HEK293 (cell line): ENCODE measurements around the gene MCEE.
A peak's percentile ranks its signal among the peaks of the same experiment; 100 is the strongest.

Experiments
- EGR2 ChIP-seq: fragments of 450-650 bp; formaldehyde crosslinking; IDR thresholded peaks from 2 replicates; pipeline ENCODE4 v1.5.1; 2016; ENCODE audit warnings: low read depth, missing biosample characterization, missing genetic modification characterization
- GLI4 ChIP-seq: fragments of 450-650 bp; formaldehyde crosslinking; IDR thresholded peaks from 2 replicates; pipeline ENCODE4 v1.5.1; 2016; ENCODE audit warnings: missing biosample characterization, missing genetic modification characterization
- KLF10 ChIP-seq: fragments of 450-650 bp; IDR thresholded peaks from 2 replicates; pipeline ENCODE4 v1.5.1; 2018; ENCODE audit warnings: missing biosample characterization, mild to moderate bottlenecking, missing genetic modification characterization
- KLF8 ChIP-seq: fragments of 450-650 bp; formaldehyde crosslinking; IDR thresholded peaks from 2 replicates; pipeline ENCODE4 v1.5.1; 2016; ENCODE audit warnings: missing biosample characterization, missing genetic modification characterization
- MYNN ChIP-seq: fragments of 450-650 bp; formaldehyde crosslinking; IDR thresholded peaks from 2 replicates; pipeline ENCODE4 v1.5.1; 2016; ENCODE audit warnings: missing biosample characterization, missing genetic modification characterization, borderline replicate concordance
- SCRT2 ChIP-seq: fragments of 450-650 bp; formaldehyde crosslinking; IDR thresholded peaks from 2 replicates; pipeline ENCODE4 v1.5.1; 2016; ENCODE audit warnings: missing biosample characterization, missing genetic modification characterization
- SETDB1 ChIP-seq: IDR thresholded peaks from one replicate; pipeline ENCODE4 v1.6.1; 2017; ENCODE audit warnings: mild to moderate bottlenecking, low read length, moderate library complexity, mixed read lengths; ENCODE audit not compliant: insufficient read length
- SP3 ChIP-seq: fragments of 450-650 bp; formaldehyde crosslinking; IDR thresholded peaks from 2 replicates; pipeline ENCODE4 v1.5.1; 2016; ENCODE audit warnings: missing biosample characterization, missing genetic modification characterization
- TRIM28 ChIP-seq: IDR thresholded peaks from 2 replicates; pipeline ENCODE4 v1.6.1; 2011; ENCODE audit warnings: low read length, control low read depth, borderline replicate concordance
- ZBTB48 ChIP-seq: fragments of 450-650 bp; formaldehyde crosslinking; IDR thresholded peaks from 2 replicates; pipeline ENCODE4 v1.5.1; 2016; ENCODE audit warnings: missing biosample characterization, missing genetic modification characterization
- ZFP3 ChIP-seq: fragments of 450-650 bp; formaldehyde crosslinking; IDR thresholded peaks from 2 replicates; pipeline ENCODE4 v1.5.1; 2016; ENCODE audit warnings: low read depth, missing biosample characterization, missing genetic modification characterization
- ZFP41 ChIP-seq: fragments of 450-650 bp; formaldehyde crosslinking; IDR thresholded peaks from 2 replicates; pipeline ENCODE4 v1.5.1; 2016; ENCODE audit warnings: missing biosample characterization, missing genetic modification characterization, borderline replicate concordance
- ZNF10 ChIP-seq: fragments of 450-650 bp; formaldehyde crosslinking; IDR thresholded peaks from 2 replicates; pipeline ENCODE4 v1.5.1; 2017; ENCODE audit warnings: missing biosample characterization, missing genetic modification characterization
- ZNF114 ChIP-seq: fragments of 450-650 bp; formaldehyde crosslinking; IDR thresholded peaks from 2 replicates; pipeline ENCODE4 v1.5.0; 2017; ENCODE audit warnings: missing biosample characterization, missing genetic modification characterization
- ZNF146 ChIP-seq: fragments of 450-650 bp; formaldehyde crosslinking; IDR thresholded peaks from 2 replicates; pipeline ENCODE4 v1.5.1; 2016; ENCODE audit warnings: missing biosample characterization, missing genetic modification characterization
- ZNF157 ChIP-seq: fragments of 450-650 bp; formaldehyde crosslinking; IDR thresholded peaks from 2 replicates; pipeline ENCODE4 v1.5.1; 2016; ENCODE audit warnings: missing biosample characterization, missing genetic modification characterization
- ZNF335 ChIP-seq: fragments of 450-650 bp; formaldehyde crosslinking; conservative IDR thresholded peaks from 2 replicates; pipeline ENCODE4 v1.5.1; 2016; ENCODE audit warnings: missing biosample characterization, missing genetic modification characterization
- ZNF48 ChIP-seq: fragments of 450-650 bp; formaldehyde crosslinking; IDR thresholded peaks from 2 replicates; pipeline ENCODE4 v1.5.1; 2016; ENCODE audit warnings: missing biosample characterization, missing genetic modification characterization
- ZNF544 ChIP-seq: fragments of 450-650 bp; formaldehyde crosslinking; IDR thresholded peaks from 2 replicates; pipeline ENCODE4 v1.5.0; 2017; ENCODE audit warnings: missing biosample characterization, missing genetic modification characterization
- ZNF571 ChIP-seq: fragments of 450-650 bp; formaldehyde crosslinking; IDR thresholded peaks from 2 replicates; pipeline ENCODE4 v1.5.0; 2017; ENCODE audit warnings: missing biosample characterization, missing genetic modification characterization
- ZNF600 ChIP-seq: fragments of 450-650 bp; formaldehyde crosslinking; IDR thresholded peaks from 2 replicates; pipeline ENCODE4 v1.5.1; 2016; ENCODE audit warnings: missing biosample characterization, missing genetic modification characterization
- ZNF621 ChIP-seq: fragments of 450-650 bp; formaldehyde crosslinking; IDR thresholded peaks from 2 replicates; pipeline ENCODE4 v1.5.1; 2017; ENCODE audit warnings: missing biosample characterization, missing genetic modification characterization
- ZNF624 ChIP-seq: fragments of 450-650 bp; formaldehyde crosslinking; IDR thresholded peaks from 2 replicates; pipeline ENCODE4 v1.5.1; 2017; ENCODE audit warnings: missing biosample characterization, missing genetic modification characterization
- ZNF645 ChIP-seq: fragments of 450-650 bp; formaldehyde crosslinking; IDR thresholded peaks from 2 replicates; pipeline ENCODE4; 2016; ENCODE audit warnings: missing biosample characterization, missing genetic modification characterization
- ZNF792 ChIP-seq: fragments of 450-650 bp; formaldehyde crosslinking; IDR thresholded peaks from 2 replicates; pipeline ENCODE4 v1.5.1; 2016; ENCODE audit warnings: missing biosample characterization, missing genetic modification characterization
- ZSCAN23 ChIP-seq: fragments of 450-650 bp; formaldehyde crosslinking; IDR thresholded peaks from 2 replicates; pipeline ENCODE4 v1.5.1; 2016; ENCODE audit warnings: missing biosample characterization, missing genetic modification characterization
- TF ChIP-seq, protein P1 (sequence below): fragments of 450-650 bp; formaldehyde crosslinking; IDR thresholded peaks from 2 replicates; pipeline ENCODE4 v1.5.1; 2016; ENCODE audit warnings: missing biosample characterization, missing genetic modification characterization, borderline replicate concordance
- TF ChIP-seq, protein P2 (sequence below): fragments of 450-650 bp; formaldehyde crosslinking; IDR thresholded peaks from 2 replicates; pipeline ENCODE4 v1.5.1; 2016; ENCODE audit warnings: missing biosample characterization, missing genetic modification characterization, low read depth
- TF ChIP-seq, protein P3 (sequence below): fragments of 450-650 bp; formaldehyde crosslinking; IDR thresholded peaks from 2 replicates; pipeline ENCODE4 v1.5.1; 2016; ENCODE audit warnings: missing biosample characterization, missing genetic modification characterization

MCEE gene

DNA sequence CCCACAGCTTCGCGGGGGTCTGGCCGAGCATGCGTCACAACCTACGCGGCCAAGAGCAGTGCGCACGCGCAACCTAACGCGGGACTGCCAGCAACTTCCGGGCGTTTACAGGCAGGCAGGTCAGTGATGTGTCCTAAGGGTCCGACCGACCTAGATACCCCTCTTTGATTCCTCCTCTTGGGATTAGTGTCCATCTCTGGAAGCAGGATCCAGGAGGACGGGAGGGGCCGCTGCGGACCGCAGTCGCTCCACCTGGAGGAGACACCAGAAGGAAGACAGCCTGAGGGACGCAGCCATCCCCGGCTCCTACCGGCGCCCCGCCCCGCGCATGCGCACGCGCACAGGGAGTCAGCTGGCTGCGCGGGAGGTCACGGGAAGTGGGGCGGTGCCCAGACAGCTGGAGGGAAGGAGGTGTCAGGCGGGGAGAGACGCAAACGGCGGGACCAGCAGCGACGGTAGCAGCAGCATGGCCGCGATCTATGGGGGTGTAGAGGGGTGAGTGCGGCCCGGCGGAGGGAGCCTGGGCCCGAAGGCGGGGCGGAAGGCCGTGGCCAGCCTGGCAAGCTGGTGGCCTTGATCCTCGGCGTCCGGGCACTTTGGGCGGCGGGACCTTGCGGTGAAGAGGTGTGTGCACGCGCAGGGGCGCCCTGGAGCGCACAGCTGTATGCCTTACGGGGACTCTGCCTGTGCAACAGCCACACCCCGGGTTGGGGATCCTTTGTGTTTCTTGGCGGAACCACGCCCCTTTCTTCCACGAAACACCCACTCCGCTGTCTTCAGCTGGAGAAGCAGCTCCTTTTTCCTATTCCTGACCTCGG is 61.6 kb downstream of the MCEE start, which contains the start of gene NAGK (continued):
- TF ChIP-seq, protein P1, sequence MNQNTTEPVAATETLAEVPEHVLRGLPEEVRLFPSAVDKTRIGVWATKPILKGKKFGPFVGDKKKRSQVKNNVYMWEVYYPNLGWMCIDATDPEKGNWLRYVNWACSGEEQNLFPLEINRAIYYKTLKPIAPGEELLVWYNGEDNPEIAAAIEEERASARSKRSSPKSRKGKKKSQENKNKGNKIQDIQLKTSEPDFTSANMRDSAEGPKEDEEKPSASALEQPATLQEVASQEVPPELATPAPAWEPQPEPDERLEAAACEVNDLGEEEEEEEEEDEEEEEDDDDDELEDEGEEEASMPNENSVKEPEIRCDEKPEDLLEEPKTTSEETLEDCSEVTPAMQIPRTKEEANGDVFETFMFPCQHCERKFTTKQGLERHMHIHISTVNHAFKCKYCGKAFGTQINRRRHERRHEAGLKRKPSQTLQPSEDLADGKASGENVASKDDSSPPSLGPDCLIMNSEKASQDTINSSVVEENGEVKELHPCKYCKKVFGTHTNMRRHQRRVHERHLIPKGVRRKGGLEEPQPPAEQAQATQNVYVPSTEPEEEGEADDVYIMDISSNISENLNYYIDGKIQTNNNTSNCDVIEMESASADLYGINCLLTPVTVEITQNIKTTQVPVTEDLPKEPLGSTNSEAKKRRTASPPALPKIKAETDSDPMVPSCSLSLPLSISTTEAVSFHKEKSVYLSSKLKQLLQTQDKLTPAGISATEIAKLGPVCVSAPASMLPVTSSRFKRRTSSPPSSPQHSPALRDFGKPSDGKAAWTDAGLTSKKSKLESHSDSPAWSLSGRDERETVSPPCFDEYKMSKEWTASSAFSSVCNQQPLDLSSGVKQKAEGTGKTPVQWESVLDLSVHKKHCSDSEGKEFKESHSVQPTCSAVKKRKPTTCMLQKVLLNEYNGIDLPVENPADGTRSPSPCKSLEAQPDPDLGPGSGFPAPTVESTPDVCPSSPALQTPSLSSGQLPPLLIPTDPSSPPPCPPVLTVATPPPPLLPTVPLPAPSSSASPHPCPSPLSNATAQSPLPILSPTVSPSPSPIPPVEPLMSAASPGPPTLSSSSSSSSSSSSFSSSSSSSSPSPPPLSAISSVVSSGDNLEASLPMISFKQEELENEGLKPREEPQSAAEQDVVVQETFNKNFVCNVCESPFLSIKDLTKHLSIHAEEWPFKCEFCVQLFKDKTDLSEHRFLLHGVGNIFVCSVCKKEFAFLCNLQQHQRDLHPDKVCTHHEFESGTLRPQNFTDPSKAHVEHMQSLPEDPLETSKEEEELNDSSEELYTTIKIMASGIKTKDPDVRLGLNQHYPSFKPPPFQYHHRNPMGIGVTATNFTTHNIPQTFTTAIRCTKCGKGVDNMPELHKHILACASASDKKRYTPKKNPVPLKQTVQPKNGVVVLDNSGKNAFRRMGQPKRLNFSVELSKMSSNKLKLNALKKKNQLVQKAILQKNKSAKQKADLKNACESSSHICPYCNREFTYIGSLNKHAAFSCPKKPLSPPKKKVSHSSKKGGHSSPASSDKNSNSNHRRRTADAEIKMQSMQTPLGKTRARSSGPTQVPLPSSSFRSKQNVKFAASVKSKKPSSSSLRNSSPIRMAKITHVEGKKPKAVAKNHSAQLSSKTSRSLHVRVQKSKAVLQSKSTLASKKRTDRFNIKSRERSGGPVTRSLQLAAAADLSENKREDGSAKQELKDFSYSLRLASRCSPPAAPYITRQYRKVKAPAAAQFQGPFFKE (tag by site-specific recombination), result no peak
- TF ChIP-seq KLF8 (tag by site-specific recombination) (peak; percentile 91; the same call in 1 of the 2 replicates), ZNF48 (no peak), KLF10 (tag by site-specific recombination) (peak; percentile 96), SETDB1 (no peak), SP3 (tag by site-specific recombination) (peak; percentile 93), TRIM28 (no peak), ZNF600 (tag by site-specific recombination) (peak; percentile 72; the same call in 1 of the 2 replicates), ZNF544 (no peak), ZBTB48 (tag by site-specific recombination) (peak; percentile 80), ZSCAN23 (tag by site-specific recombination) (peak; percentile 59; the same call in 1 of the 2 replicates), ZNF335 (tag by site-specific recombination) (peak; percentile 82), ZFP41 (no peak), GLI4 (tag by site-specific recombination) (peak; percentile 47; the same call in 1 of the 2 replicates), MYNN (tag by site-specific recombination) (no peak), ZNF645 (no peak), EGR2 (peak; percentile 54; the same call in 1 of the 2 replicates), ZNF10 (tag by site-specific recombination) (peak; percentile 41; the same call in 1 of the 2 replicates), ZFP3 (no peak), ZNF624 (tag by site-specific recombination) (no peak), ZNF157 (tag by site-specific recombination) (no peak), ZNF114 (no peak), ZNF571 (tag by site-specific recombination) (no peak), SCRT2 (peak; percentile 91), ZNF146 (tag by site-specific recombination) (no peak), ZNF621 (tag by site-specific recombination) (no peak), ZNF792 (tag by site-specific recombination) (0 out of 2 replicates have a peak, but pooled peaks have one; percentile 67)
- TF ChIP-seq, protein P2, sequence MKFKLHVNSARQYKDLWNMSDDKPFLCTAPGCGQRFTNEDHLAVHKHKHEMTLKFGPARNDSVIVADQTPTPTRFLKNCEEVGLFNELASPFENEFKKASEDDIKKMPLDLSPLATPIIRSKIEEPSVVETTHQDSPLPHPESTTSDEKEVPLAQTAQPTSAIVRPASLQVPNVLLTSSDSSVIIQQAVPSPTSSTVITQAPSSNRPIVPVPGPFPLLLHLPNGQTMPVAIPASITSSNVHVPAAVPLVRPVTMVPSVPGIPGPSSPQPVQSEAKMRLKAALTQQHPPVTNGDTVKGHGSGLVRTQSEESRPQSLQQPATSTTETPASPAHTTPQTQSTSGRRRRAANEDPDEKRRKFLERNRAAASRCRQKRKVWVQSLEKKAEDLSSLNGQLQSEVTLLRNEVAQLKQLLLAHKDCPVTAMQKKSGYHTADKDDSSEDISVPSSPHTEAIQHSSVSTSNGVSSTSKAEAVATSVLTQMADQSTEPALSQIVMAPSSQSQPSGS, result no peak
- TF ChIP-seq, protein P3, sequence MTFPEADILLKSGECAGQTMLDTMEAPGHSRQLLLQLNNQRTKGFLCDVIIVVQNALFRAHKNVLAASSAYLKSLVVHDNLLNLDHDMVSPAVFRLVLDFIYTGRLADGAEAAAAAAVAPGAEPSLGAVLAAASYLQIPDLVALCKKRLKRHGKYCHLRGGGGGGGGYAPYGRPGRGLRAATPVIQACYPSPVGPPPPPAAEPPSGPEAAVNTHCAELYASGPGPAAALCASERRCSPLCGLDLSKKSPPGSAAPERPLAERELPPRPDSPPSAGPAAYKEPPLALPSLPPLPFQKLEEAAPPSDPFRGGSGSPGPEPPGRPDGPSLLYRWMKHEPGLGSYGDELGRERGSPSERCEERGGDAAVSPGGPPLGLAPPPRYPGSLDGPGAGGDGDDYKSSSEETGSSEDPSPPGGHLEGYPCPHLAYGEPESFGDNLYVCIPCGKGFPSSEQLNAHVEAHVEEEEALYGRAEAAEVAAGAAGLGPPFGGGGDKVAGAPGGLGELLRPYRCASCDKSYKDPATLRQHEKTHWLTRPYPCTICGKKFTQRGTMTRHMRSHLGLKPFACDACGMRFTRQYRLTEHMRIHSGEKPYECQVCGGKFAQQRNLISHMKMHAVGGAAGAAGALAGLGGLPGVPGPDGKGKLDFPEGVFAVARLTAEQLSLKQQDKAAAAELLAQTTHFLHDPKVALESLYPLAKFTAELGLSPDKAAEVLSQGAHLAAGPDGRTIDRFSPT (tag by site-specific recombination), result peak; percentile 65; the same call in 1 of the 2 replicates
